ENCODE measurements around the gene SNUPN. TPM values are rescaled to one million over a fixed set of nuclear protein-coding genes. Genes with fewer than 3 reads are reported as not detected.

Gene SNUPN
- total and polyA plus RNA-seq, 10 of the 15 experiments (the other 5 are each of a cell fraction or from before 2014, with no cell fraction given) = 19.0 to 50.3 (median 32.5) TPM

- TF ChIP-seq RB1 (IDR thresholded peaks at IDR 0.05; ENCODE audit: borderline replicate concordance) (no peak), STAT3 (IDR thresholded peaks at IDR 0.05; ENCODE audit: low read depth, low read length) (no peak)
These were observed 33.7 kb downstream of the SNUPN start (continued) for GRCh38 chr15:75591655-75592364.

- Histone ChIP-seq H3K4me1 (ENCODE audit: control insufficient read depth, insufficient read depth, low read length) (no peaks in the 10 kb centered on the region), H3K79me2 (ENCODE audit: control insufficient read depth, insufficient read depth, low read length) (no peaks in the 10 kb centered on the region), H3K9me3 (replicated peaks; ENCODE audit: control insufficient read depth, insufficient read depth, low read length) (no peaks in the 10 kb centered on the region), H3K4me2 (ENCODE audit: control insufficient read depth, insufficient read depth) (no peak overlapping the region), H2AFZ (ENCODE audit: control insufficient read depth, low read depth, low read length) (no peak overlapping the region), H3K4me3 (no peak overlapping the region), H4K20me1 (ENCODE audit: control insufficient read depth, insufficient read depth) (no peaks in the 10 kb centered on the region), H3K36me3 (ENCODE audit: control insufficient read depth in 2 of 2, insufficient read depth in 2 of 2, low read length in 1 of 2) (peaks cover 0 to 4% of the 10 kb centered on the region in 2 experiments; a peak in 2 of 4 replicates), H3K27ac (ENCODE audit: control insufficient read depth, insufficient read depth) (no peak overlapping the region), H3K27me3 (replicated peaks in 1 of 2; ENCODE audit: control insufficient read depth in 2 of 2, insufficient read depth in 2 of 2, low read length in 1 of 2) (no peaks in the 10 kb centered on the region), H3K9ac (ENCODE audit: control insufficient read depth, insufficient read depth, low read length) (no peak overlapping the region)
- FAIRE-seq (no peak), DNase-seq (ENCODE audit: low read depth, low spot score) (no peak), ATAC-seq (no peak)
- RAD21 ChIA-PET (ENCODE audit: unreplicated experiment) = no interaction called here
- intact Hi-C loops (cut with micrococcal nuclease; ENCODE audit: unreplicated experiment) (no loop called here), in situ Hi-C loops (cut with MboI) (no loop called here)
- POLR2A ChIA-PET = no interaction called here
- TF ChIP-seq, protein P1, sequence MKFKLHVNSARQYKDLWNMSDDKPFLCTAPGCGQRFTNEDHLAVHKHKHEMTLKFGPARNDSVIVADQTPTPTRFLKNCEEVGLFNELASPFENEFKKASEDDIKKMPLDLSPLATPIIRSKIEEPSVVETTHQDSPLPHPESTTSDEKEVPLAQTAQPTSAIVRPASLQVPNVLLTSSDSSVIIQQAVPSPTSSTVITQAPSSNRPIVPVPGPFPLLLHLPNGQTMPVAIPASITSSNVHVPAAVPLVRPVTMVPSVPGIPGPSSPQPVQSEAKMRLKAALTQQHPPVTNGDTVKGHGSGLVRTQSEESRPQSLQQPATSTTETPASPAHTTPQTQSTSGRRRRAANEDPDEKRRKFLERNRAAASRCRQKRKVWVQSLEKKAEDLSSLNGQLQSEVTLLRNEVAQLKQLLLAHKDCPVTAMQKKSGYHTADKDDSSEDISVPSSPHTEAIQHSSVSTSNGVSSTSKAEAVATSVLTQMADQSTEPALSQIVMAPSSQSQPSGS (IDR thresholded peaks at IDR 0.05; ENCODE audit: low read length) = no peak
- TF ChIP-seq HSF1 (IDR thresholded peaks at IDR 0.05; ENCODE audit: low read depth, low read length) (no peak), HDGF (IDR thresholded peaks at IDR 0.05) (no peak), KAT2A (conservative IDR thresholded peaks at IDR 0.05; ENCODE audit: control insufficient read depth, low read depth, low read length) (no peak), NFYB (IDR thresholded peaks at IDR 0.05; ENCODE audit: insufficient read depth, low read depth, low read length) (no peak), ZBTB4 (CRISPR knock-in tag; IDR thresholded peaks at IDR 0.05) (no peak), POU2F2 (IDR thresholded peaks at IDR 0.05; ENCODE audit: borderline replicate concordance, low read depth, low read length) (no peak)
- TF ChIP-seq, protein P2, sequence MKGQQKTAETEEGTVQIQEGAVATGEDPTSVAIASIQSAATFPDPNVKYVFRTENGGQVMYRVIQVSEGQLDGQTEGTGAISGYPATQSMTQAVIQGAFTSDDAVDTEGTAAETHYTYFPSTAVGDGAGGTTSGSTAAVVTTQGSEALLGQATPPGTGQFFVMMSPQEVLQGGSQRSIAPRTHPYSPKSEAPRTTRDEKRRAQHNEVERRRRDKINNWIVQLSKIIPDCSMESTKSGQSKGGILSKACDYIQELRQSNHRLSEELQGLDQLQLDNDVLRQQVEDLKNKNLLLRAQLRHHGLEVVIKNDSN (IDR thresholded peaks at IDR 0.05; ENCODE audit: borderline replicate concordance, extremely low read length, insufficient read depth, low read depth, low read length) = no peak
- WGBS (ENCODE audit: insufficient coverage, insufficient replicate concordance, low lambda C conversion rate, missing lambda C conversion rate) = 98% methylated on average over 2 of the region's 2 CpGs
- no TSS peak for BruUV-seq (replicated peaks)
- SMC1A ChIA-PET (ENCODE audit: uncharacterized antibody, unreplicated experiment) = interaction anchor here (1.1 kb wide), 1 partner anchor 58 kb away, joined by 4 read pairs; no protein-coding TSS in a partner anchor
- CTCF ChIA-PET = no interaction called here
These were observed 35.3 kb downstream of the SNUPN start for GRCh38 chr15:75590239-75590638.
